HUES64 (cell line): ENCODE measurements around the gene PARP2. TPM values are rescaled to one million over a fixed set of nuclear protein-coding genes. Genes with fewer than 3 reads are reported as not detected.

Experiments
- H3K27ac ChIP-seq: 2 replicates; pipeline ENCODE4 v1.7.0; 2013; ENCODE audit warnings: low read depth, low read length, inconsistent platforms
- H3K27me3 ChIP-seq: 2 replicates; pipeline ENCODE4 v1.6.1; 2013; ENCODE audit warnings: mild to moderate bottlenecking, low read length; ENCODE audit not compliant: insufficient read depth
- H3K36me3 ChIP-seq: 2 replicates; pipeline ENCODE4 v1.6.1; 2013; ENCODE audit warnings: mild to moderate bottlenecking, low read length; ENCODE audit not compliant: insufficient read depth
- H3K4me1 ChIP-seq: 2 replicates; pipeline ENCODE4 v1.6.1; 2013; ENCODE audit warnings: mild to moderate bottlenecking, low read length, moderate library complexity; ENCODE audit not compliant: insufficient read depth
- H3K4me3 ChIP-seq: 2 replicates; pipeline ENCODE4 v1.5.1; 2013; ENCODE audit warnings: mild to moderate bottlenecking, low read length, moderate library complexity
- H3K9ac ChIP-seq: 2 replicates; pipeline ENCODE4 v1.6.1; 2013; ENCODE audit warnings: mild to moderate bottlenecking, low read depth, low read length
- H3K9me3 ChIP-seq: 2 replicates; pipeline ENCODE4 v1.6.1; 2013; ENCODE audit warnings: low read depth, low read length; ENCODE audit not compliant: insufficient read depth
- WGBS: fragments of 150-250, 120-280 bp; methylation state at CpG from one replicate; pipeline ENCODE4 v1.1.7; 2013; ENCODE audit warnings: missing lambda C conversion rate; 5-methylcytosine and 5-hydroxymethylcytosine counted together
- polyA plus RNA-seq, 2 experiments: library from polyadenylated mRNA; stranded (reverse); fragments of 50-300 nt; gene quantifications; one replicate each; pipeline ENCODE4 v1.2.3, GENCODE V29; 2013

The PARP2 gene
- 32.3 TPM for polyA plus RNA-seq (2013, experiment 1 of 2)
- polyA plus RNA-seq (2013, experiment 2 of 2), result 32.4 TPM

GRCh38 chr14:20343092-20343861 lies at the start of gene PARP2:
Gene PARP2, plus strand, starts transcription at chr14:20343635. Its CDS starts 7 bp downstream, at chr14:20343642.
- H3K9me3 ChIP-seq, result no peaks in the 10 kb centered on the region
- H3K27me3 ChIP-seq, result no peaks in the 10 kb centered on the region
- H3K4me1 ChIP-seq, result no peaks in the 10 kb centered on the region
- H3K9ac ChIP-seq, result peak within 1 kb of the TSS; percentile 96
- H3K27ac ChIP-seq, result peak within 1 kb of the TSS; percentile 96
- H3K4me3 ChIP-seq, result peak within 1 kb of the TSS; percentile 89
- under 1% methylated on average over 50 of the region's 50 CpGs for WGBS
- H3K36me3 ChIP-seq, result peaks cover 33% of the 10 kb centered on the region

DNA sequence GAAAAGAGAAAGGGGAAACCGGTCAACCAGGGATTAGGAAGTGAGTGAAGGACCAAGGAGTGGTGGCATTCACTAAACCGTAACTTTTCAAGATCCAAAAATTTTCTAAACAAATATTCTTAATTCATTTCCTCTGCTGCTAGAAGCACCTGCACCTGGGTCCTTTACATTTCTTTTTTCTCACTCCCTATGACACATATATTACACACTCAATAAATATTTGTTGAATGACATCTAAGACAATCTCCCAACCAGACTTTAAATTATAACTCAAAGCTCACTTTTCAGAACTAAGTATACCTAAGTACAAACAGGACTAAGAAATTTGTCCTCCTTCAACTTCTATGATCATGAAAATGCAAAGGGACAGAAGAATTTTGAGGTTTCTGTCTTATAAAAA lies 48.8 kb upstream of the PARP2 start:
- Histone ChIP-seq H3K9me3 (no peaks in the 10 kb centered on the region), H3K4me1 (no peaks in the 10 kb centered on the region), H3K4me3 (no peak overlapping the region), H3K36me3 (peaks cover 97% of the 10 kb centered on the region), H3K27me3 (no peaks in the 10 kb centered on the region), H3K27ac (no peak overlapping the region), H3K9ac (no peak overlapping the region)
- 83% methylated on average over 2 of the region's 2 CpGs for WGBS

- no peak overlapping the region for H3K4me3 ChIP-seq
- no peaks in the 10 kb centered on the region for H3K9me3 ChIP-seq
- WGBS, result 91% methylated on average over 4 of the region's 4 CpGs
- H3K27ac ChIP-seq, result no peak overlapping the region
- H3K27me3 ChIP-seq, result no peaks in the 10 kb centered on the region
- H3K4me1 ChIP-seq, result no peaks in the 10 kb centered on the region
- H3K9ac ChIP-seq, result no peak overlapping the region
- H3K36me3 ChIP-seq, result peaks cover 93% of the 10 kb centered on the region
Observed at GRCh38 chr14:20295067-20295466, 48.4 kb upstream of the PARP2 start.

- peaks cover 43% of the 10 kb centered on the region for H3K36me3 ChIP-seq
- peaks cover 10% of the 10 kb centered on the region; the same call in 1 of the 2 replicates for H3K4me1 ChIP-seq
- no peaks in the 10 kb centered on the region for H3K27me3 ChIP-seq
- no peak overlapping the region for H3K4me3 ChIP-seq
- 76% methylated on average over 1 of the region's 1 CpG for WGBS
- H3K9ac ChIP-seq, result no peak overlapping the region
- no peaks in the 10 kb centered on the region for H3K9me3 ChIP-seq
- H3K27ac ChIP-seq, result no peak overlapping the region; the same call in 1 of the 2 replicates
Observed at GRCh38 chr14:20302042-20302755, 41.2 kb upstream of the PARP2 start.

- no peak within 1 kb of the TSS for H3K27ac ChIP-seq
- H3K36me3 ChIP-seq, result peaks cover 16% of the 10 kb centered on the region
- peaks cover 10% of the 10 kb centered on the region; the same call in 1 of the 2 replicates for H3K4me1 ChIP-seq
- H3K9me3 ChIP-seq, result 0 out of 2 replicates have a peak, but pooled peaks cover 3% of the 10 kb centered on the region
- H3K9ac ChIP-seq, result peak within 1 kb of the TSS; percentile 80
- H3K27me3 ChIP-seq, result no peaks in the 10 kb centered on the region
- WGBS, result 2% methylated on average over 27 of the region's 27 CpGs
- peak within 1 kb of the TSS; percentile 91 for H3K4me3 ChIP-seq
Observed at GRCh38 chr14:20305265-20306078, 38.0 kb upstream of the PARP2 start, which contains the start of gene TTC5. Gene TTC5, minus strand, starts transcription at chr14:20305951. Its CDS starts 14 bp downstream, at chr14:20305937.

GRCh38 chr14:20306079-20306423 lies 37.4 kb upstream of the PARP2 start:
- no CpG with 5 or more reads among the region's 1 CpG for WGBS
- Histone ChIP-seq H3K9ac (no peak overlapping the region), H3K36me3 (peaks cover 11% of the 10 kb centered on the region), H3K9me3 (0 out of 2 replicates have a peak, but pooled peaks cover 3% of the 10 kb centered on the region), H3K27me3 (no peaks in the 10 kb centered on the region), H3K27ac (no peak overlapping the region), H3K4me1 (peaks cover 10% of the 10 kb centered on the region; the same call in 1 of the 2 replicates), H3K4me3 (peak overlapping the region; percentile 91)

DNA sequence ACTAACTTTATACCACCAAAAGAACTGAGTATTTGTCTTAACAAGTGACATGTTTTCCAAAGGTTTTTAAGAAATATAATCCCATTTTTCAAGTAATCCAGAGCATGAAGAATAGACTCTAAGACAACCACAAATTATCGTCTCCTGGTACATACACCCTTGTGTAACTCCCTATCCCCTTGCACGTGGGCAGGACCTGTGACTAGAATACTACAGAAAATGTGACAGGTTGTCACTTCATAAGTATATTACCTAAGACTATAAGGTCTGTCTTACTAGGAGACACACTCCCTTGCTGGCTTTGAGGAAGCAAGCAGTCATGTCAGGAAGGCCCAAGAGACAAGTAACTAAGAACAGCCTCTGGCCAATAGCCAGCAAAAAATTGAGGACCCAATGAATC lies 29.4 kb upstream of the PARP2 start:
- no peaks in the 10 kb centered on the region for H3K27me3 ChIP-seq
- H3K9ac ChIP-seq, result no peak overlapping the region
- no peak overlapping the region for H3K27ac ChIP-seq
- WGBS, result 97% methylated on average over 2 of the region's 2 CpGs
- H3K4me1 ChIP-seq, result no peaks in the 10 kb centered on the region
- H3K4me3 ChIP-seq, result no peak overlapping the region
- peaks cover 77% of the 10 kb centered on the region for H3K36me3 ChIP-seq
- H3K9me3 ChIP-seq, result peaks cover 5% of the 10 kb centered on the region; the same call in 1 of the 2 replicates

DNA sequence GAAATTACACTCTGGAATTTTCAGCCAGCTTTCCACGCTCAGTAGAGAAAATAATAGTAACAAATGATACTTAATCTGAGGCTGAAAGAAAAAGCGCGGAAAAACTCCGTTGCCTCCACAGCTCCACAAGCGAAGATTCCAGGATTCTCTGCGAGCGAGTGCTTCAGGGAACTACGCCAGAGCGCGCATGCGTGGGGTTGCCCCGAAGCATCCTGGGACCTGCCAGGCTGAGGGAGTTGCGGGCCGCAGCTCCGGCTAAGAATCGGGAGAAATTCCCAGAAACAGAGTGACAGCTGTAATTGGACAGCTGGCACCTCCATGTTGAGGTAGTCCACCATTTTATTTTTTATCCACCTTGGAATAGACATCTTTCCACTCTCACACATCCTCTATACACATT lies 25.7 kb upstream of the PARP2 start:
- Histone ChIP-seq H3K36me3 (peaks cover 98% of the 10 kb centered on the region), H3K4me3 (no peak overlapping the region), H3K27ac (peak overlapping the region; percentile 41), H3K9ac (no peak overlapping the region), H3K27me3 (no peaks in the 10 kb centered on the region), H3K9me3 (no peaks in the 10 kb centered on the region; the same call in 1 of the 2 replicates), H3K4me1 (no peaks in the 10 kb centered on the region)
- 97% methylated on average over 16 of the region's 16 CpGs for WGBS

GRCh38 chr14:20327005-20327869 lies 16.2 kb upstream of the PARP2 start:
- WGBS, result 86% methylated on average over 7 of the region's 8 CpGs
- Histone ChIP-seq H3K36me3 (peaks cover 83% of the 10 kb centered on the region), H3K4me3 (no peak overlapping the region)

GRCh38 chr14:20328705-20329104 lies 14.7 kb upstream of the PARP2 start:
- H3K9me3 ChIP-seq, result 0 out of 2 replicates have a peak, but pooled peaks cover 2% of the 10 kb centered on the region
- WGBS, result 94% methylated on average over 2 of the region's 2 CpGs
- no peak overlapping the region for H3K4me3 ChIP-seq
- H3K27me3 ChIP-seq, result no peaks in the 10 kb centered on the region
- peak overlapping the region; percentile 25; the same call in 1 of the 2 replicates for H3K27ac ChIP-seq
- H3K9ac ChIP-seq, result peak overlapping the region; percentile 30; the same call in 1 of the 2 replicates
- H3K4me1 ChIP-seq, result peaks cover 26% of the 10 kb centered on the region
- peaks cover 70% of the 10 kb centered on the region for H3K36me3 ChIP-seq

More at GRCh38 chr14:20327005-20327869, 16.2 kb upstream of the PARP2 start:
- Histone ChIP-seq H3K9ac (peak overlapping the region; percentile 7; the same call in 1 of the 2 replicates), H3K4me1 (peaks cover 22% of the 10 kb centered on the region), H3K27me3 (no peaks in the 10 kb centered on the region), H3K27ac (no peak overlapping the region; the same call in 1 of the 2 replicates), H3K9me3 (0 out of 2 replicates have a peak, but pooled peaks cover 2% of the 10 kb centered on the region)
